Measurements from ENCODE around the gene EXD3.

GRCh38 chr9:137426018-137426681, 3.2 kb upstream of the EXD3 start:
- TF ChIP-seq POLR2A (IDR thresholded peaks at IDR 0.05; ENCODE audit: low read length) (no peak), GATA1 (IDR thresholded peaks at IDR 0.05; ENCODE audit: low read depth, low read length) (no peak)
